Activated CD8-positive, alpha-beta memory T cell treated with anti-CD3 and anti-CD28 coated beads, Interleukin-2, amount 50 U/mL, for 24 hours (primary cell): ENCODE measurements around the gene AHRR.

Source experiments
- DNase-seq: peaks from one replicate; pipeline ENCODE4 v3.0.0-alpha.2; 2020; ENCODE audit errors: extremely low read depth

Gene AHRR

GRCh38 chr5:346229-346935, 24.9 kb downstream of the AHRR start:
- DNase-seq, result no peak

- DNase-seq, result no peak
Observed at GRCh38 chr5:347712-348284, 26.3 kb downstream of the AHRR start.

- no peak for DNase-seq
Observed at GRCh38 chr5:348726-349125, 27.2 kb downstream of the AHRR start.

GRCh38 chr5:350355-350754, 28.8 kb downstream of the AHRR start:
- no peak for DNase-seq

GRCh38 chr5:351084-351920, 29.8 kb downstream of the AHRR start:
- DNase-seq, result no peak

- no peak for DNase-seq
Observed at GRCh38 chr5:351921-352245, 30.4 kb downstream of the AHRR start.

GRCh38 chr5:352639-353611, 31.4 kb downstream of the AHRR start:
- DNase-seq, result no peak

GRCh38 chr5:353612-354580, 32.4 kb downstream of the AHRR start:
- DNase-seq, result no peak

- DNase-seq, result no peak
Observed at GRCh38 chr5:354581-355378, 33.3 kb downstream of the AHRR start.

GRCh38 chr5:355379-355935, 33.9 kb downstream of the AHRR start:
- DNase-seq, result no peak

- no peak for DNase-seq
Observed at GRCh38 chr5:355958-356357, 34.4 kb downstream of the AHRR start.

GRCh38 chr5:359301-359897, 37.9 kb downstream of the AHRR start:
- no peak for DNase-seq

GRCh38 chr5:360257-361027, 38.9 kb downstream of the AHRR start:
- no peak for DNase-seq

- no peak for DNase-seq
Observed at GRCh38 chr5:362189-362588, 40.7 kb downstream of the AHRR start.

- DNase-seq, result no peak
Observed at GRCh38 chr5:362978-363765, 41.7 kb downstream of the AHRR start.

- DNase-seq, result no peak
Observed at GRCh38 chr5:364497-364896, 43.0 kb downstream of the AHRR start.

GRCh38 chr5:366541-367357, 45.2 kb downstream of the AHRR start:
- no peak for DNase-seq
